Dermis lymphatic vessel endothelial cell (primary cell): ENCODE measurements around the gene DNAAF3. TPM values are rescaled to one million over a fixed set of nuclear protein-coding genes. Genes with fewer than 3 reads are reported as not detected.

ENCODE experiments used
- total RNA-seq: library from RNA; depleted of rRNA; stranded (reverse); fragments of >200 nt; gene quantifications from 2 replicates; pipeline ENCODE4 v1.2.1, GENCODE V29; 2014

The DNAAF3 gene
- total RNA-seq, result 0.34 and 0.65 TPM in 2 replicates

GRCh38 chr19:55166530-55167268 is at the start of gene DNAAF3:
Gene DNAAF3 (minus strand): TSS chr19:55166613. CDS start chr19:55166413, 200 bp downstream.

GRCh38 chr19:55208880-55209692 is 42.7 kb upstream of the DNAAF3 start, which contains the start of gene PTPRH:
Gene PTPRH (minus strand): TSS chr19:55209501. CDS start chr19:55209433, 68 bp downstream.

DNA sequence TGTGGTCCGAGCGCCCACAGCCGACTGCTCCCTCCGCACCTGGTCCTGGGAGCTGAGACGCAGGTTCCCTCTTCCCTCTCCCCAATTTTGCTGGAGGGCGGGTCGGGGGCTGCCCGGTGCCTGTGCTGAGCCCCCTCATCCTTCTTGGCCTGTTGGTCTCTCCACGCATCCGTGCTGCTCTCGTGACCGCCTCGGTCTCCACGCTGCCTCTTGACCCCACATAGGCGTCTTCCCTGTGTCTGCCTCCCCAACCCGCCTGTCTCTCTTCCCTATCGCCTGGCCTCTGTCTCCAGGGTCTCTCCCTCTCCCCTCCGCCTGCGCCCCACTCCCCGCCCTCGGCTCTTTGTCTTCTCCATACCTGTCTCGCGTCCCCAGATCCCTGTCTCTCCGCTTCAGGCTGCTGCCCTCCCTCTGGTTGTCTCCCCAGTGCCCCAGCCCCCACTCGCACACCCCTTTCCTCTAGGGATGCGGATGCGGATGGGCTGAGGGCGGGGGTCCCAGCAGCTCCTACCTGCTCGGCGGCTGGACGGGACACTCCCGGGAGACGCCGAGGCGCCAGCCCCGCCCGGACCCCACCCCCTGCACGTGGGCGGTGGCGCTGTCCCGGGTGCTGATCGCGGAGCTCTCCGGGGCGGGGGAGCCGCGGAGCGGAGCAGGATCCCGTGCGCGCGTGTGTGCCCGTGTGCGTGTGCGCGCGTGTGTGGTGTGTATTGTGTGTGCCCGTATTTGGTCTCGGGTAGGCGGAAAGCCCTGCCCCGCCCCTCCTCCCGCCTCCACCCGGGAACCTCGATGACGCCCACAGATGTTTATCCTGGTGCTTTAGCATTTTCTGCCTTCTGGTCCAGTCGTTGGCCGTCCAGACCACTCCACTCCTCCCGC is 13.4 kb upstream of the DNAAF3 start, which contains the start of gene SYT5:
Gene SYT5 (minus strand): TSS at position 684 of the 879 bp plus-strand sequence. CDS start 1,248 bp downstream, outside the sequence.

GRCh38 chr19:55157064-55157908 is 9.1 kb downstream of the DNAAF3 start, which contains the start of gene TNNI3:
Gene TNNI3 (minus strand): TSS chr19:55157732. CDS start chr19:55157589, 143 bp downstream.

GRCh38 chr19:55149078-55150003 is 17.1 kb downstream of the DNAAF3 start, which contains the start of gene TNNT1:
Gene TNNT1 (minus strand): TSS chr19:55149206. CDS start chr19:55147157, 2,049 bp downstream.

DNA sequence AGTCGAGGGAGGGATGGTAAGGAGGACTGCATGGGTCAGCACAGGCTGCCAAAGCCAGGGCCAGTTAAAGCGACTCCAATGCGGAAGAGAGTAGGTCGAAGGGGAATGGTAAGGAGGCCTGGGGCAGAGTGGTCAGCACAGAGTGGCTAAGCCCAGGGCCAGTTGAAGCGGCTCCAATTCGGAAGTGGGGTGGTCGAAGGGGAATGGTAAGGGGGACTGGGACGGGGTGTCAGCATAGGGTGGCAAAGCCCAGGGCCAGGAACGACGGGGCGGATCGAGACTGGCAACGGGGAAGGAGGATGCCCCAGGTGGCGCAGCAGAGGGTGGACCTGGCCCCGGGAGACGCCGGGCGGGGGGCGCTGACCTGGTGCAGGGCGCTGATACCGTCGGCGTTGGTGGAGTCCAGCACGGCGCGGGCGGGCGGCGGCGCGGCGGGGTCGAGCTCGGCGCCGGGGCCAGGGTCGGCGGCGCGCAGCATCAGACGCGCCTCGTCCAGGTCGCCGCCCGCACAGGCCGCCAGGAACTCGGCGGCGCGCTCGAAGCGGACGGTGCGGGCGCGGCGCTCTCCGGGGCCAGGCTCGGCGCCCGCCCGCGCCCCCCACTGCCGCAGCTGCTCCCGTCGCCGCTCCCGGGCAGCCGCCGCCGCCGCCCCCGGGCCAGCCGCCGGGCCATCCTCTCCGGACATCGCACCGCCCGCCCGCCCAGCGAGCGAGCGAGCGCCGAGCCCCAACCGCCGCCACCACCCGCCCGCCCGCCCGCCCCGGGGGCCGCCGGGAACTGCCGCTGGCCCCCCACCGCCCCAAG is 49.4 kb downstream of the DNAAF3 start, which contains the start of gene PPP1R12C:
Gene PPP1R12C (minus strand): TSS at position 779 of the 804 bp plus-strand sequence. CDS start 94 bp downstream, at position 685.

Other genes with a start within 250 kb of the DNAAF3 start
- gene NLRP7, start 219.1 kb downstream of the DNAAF3 start, total RNA-seq, result not detected in 2 replicates
- gene NLRP2, start 200.2 kb downstream of the DNAAF3 start, total RNA-seq, result 0.77 and 2.3 TPM in 2 replicates
- 0.09 TPM in 1 of 2 replicates, not detected in the other for gene GP6, start 128.3 kb downstream of the DNAAF3 start, total RNA-seq
- gene RDH13, start 103.5 kb downstream of the DNAAF3 start, total RNA-seq, result 15.0 and 28.4 TPM in 2 replicates
- 10.0 and 12.7 TPM in 2 replicates for gene EPS8L1, start 90.7 kb downstream of the DNAAF3 start, total RNA-seq
- gene PPP1R12C, start 49.0 kb downstream of the DNAAF3 start, total RNA-seq, result 23.5 and 25.8 TPM in 2 replicates
- 0.77 and 0.87 TPM in 2 replicates for gene TNNT1, start 17.4 kb downstream of the DNAAF3 start, total RNA-seq
- not detected in 2 replicates for gene TNNI3, start 8.9 kb downstream of the DNAAF3 start, total RNA-seq
- gene SYT5, start 13.7 kb upstream of the DNAAF3 start, total RNA-seq, result under 0.01 TPM in 1 of 2 replicates, not detected in the other
- 0.09 and 0.33 TPM in 2 replicates for gene PTPRH, start 42.9 kb upstream of the DNAAF3 start, total RNA-seq
- gene TMEM86B, start 62.1 kb upstream of the DNAAF3 start, total RNA-seq, result 0.33 and 1.0 TPM in 2 replicates
- 16.4 and 18.0 TPM in 2 replicates for gene PPP6R1, start 92.4 kb upstream of the DNAAF3 start, total RNA-seq
- 18.6 and 19.6 TPM in 2 replicates for gene HSPBP1, start 113.5 kb upstream of the DNAAF3 start, total RNA-seq
- gene BRSK1, start 117.4 kb upstream of the DNAAF3 start, total RNA-seq, result 0.65 and 0.77 TPM in 2 replicates
- gene TMEM150B, start 158.7 kb upstream of the DNAAF3 start, total RNA-seq, result not detected in 2 replicates
- 3.2 and 3.3 TPM in 2 replicates for gene KMT5C, start 173.3 kb upstream of the DNAAF3 start, total RNA-seq
- not detected in 2 replicates for gene COX6B2, start 188.1 kb upstream of the DNAAF3 start, total RNA-seq
- gene GARIN5B, start 196.6 kb upstream of the DNAAF3 start, total RNA-seq, result not detected in 2 replicates
- gene IL11, start 203.8 kb upstream of the DNAAF3 start, total RNA-seq, result 0.33 TPM in 1 of 2 replicates, not detected in the other
- gene TMEM190, start 210.2 kb upstream of the DNAAF3 start, total RNA-seq, result not detected in 2 replicates
- gene TMEM238, start 217.7 kb upstream of the DNAAF3 start, total RNA-seq, result 0.17 and 0.22 TPM in 2 replicates
- 177 and 193 TPM in 2 replicates for gene RPL28, start 219.3 kb upstream of the DNAAF3 start, total RNA-seq
- gene UBE2S, start 241.2 kb upstream of the DNAAF3 start, total RNA-seq, result 23.0 and 32.1 TPM in 2 replicates